CD4-positive, alpha-beta memory T cell (primary cell): ENCODE data around the gene PRKG1. TPM values are rescaled to one million over a fixed set of nuclear protein-coding genes. Genes with fewer than 3 reads are reported as not detected.

Experiments used
- CTCF ChIA-PET: fragments of 350-600 bp; sonication (Branson Sonifier 250); formaldehyde crosslinking; loops from one replicate; lab custom pipeline; 2021; ENCODE audit warnings: inconsistent platforms; ENCODE audit not compliant: partially characterized antibody; lab: Charles Lee
- POLR2A ChIA-PET: fragments of 350-600 bp; sonication (Branson Sonifier 250); formaldehyde crosslinking; loops from one replicate; lab custom pipeline; 2021; ENCODE audit not compliant: partially characterized antibody; lab: Charles Lee
- DNase-seq, 5 donors: peaks; one replicate each; pipeline versions ENCODE4 v3.0.0 to v3.0.0-alpha.2; 2020 to 2022; ENCODE audit warnings: mixed read lengths in 1 of 5
- H3K27ac ChIP-seq: one replicate; pipeline ENCODE4 v1.7.0; 2013; ENCODE audit warnings: low read depth, low read length
- H3K27me3 ChIP-seq: 2 replicates; pipeline ENCODE4 v1.7.0; 2013; ENCODE audit warnings: mild to moderate bottlenecking, low read length, moderate library complexity; ENCODE audit not compliant: insufficient read depth
- H3K36me3 ChIP-seq: 2 replicates; pipeline ENCODE4 v1.7.0; 2013; ENCODE audit warnings: mild to moderate bottlenecking, low read length, moderate library complexity; ENCODE audit not compliant: insufficient read depth
- H3K4me1 ChIP-seq: 2 replicates; pipeline ENCODE4 v1.7.0; 2013; ENCODE audit warnings: mild to moderate bottlenecking, low read length, moderate library complexity; ENCODE audit not compliant: insufficient read depth
- H3K4me3 ChIP-seq, 2 donors: one replicate each; pipeline ENCODE4 v1.7.0; 2013; ENCODE audit warnings: low read length in 2 of 2, mild to moderate bottlenecking in 1 of 2
- H3K9me3 ChIP-seq, 2 donors: one replicate each; pipeline ENCODE4 v1.7.0; 2013; ENCODE audit warnings: low read length in 2 of 2, control low read depth in 1 of 2; ENCODE audit not compliant: control insufficient read depth in 1 of 2
- H3K27ac Mint-ChIP-seq, 7 donors: one replicate each; pipeline ENCODE4 v1.8.0; 2020 to 2021; ENCODE audit warnings: mixed read lengths in 7 of 7, mild to moderate bottlenecking in 6 of 7, inconsistent platforms in 3 of 7, moderate library complexity in 3 of 7
- H3K27me3 Mint-ChIP-seq, 2 donors: one replicate each; pipeline ENCODE4 v1.8.0; 2020 to 2021; ENCODE audit warnings: mixed read lengths in 2 of 2
- H3K36me3 Mint-ChIP-seq, 2 donors: one replicate each; pipeline ENCODE4 v1.8.0; 2020 to 2021; ENCODE audit warnings: mixed read lengths in 2 of 2, inconsistent platforms in 1 of 2, mild to moderate bottlenecking in 1 of 2
- H3K4me1 Mint-ChIP-seq, 4 donors: one replicate each; pipeline ENCODE4 v1.8.0; 2020 to 2021; ENCODE audit warnings: mixed read lengths in 4 of 4, mild to moderate bottlenecking in 1 of 4
- H3K4me3 Mint-ChIP-seq, 8 donors: one replicate each; pipeline ENCODE4 v1.8.0; 2020 to 2021; ENCODE audit warnings: mixed read lengths in 8 of 8, mild to moderate bottlenecking in 7 of 8, moderate library complexity in 6 of 8, inconsistent platforms in 3 of 8
- H3K9me3 Mint-ChIP-seq, 8 donors: one replicate each; pipeline ENCODE4 v1.8.0; 2020 to 2021; ENCODE audit warnings: mixed read lengths in 8 of 8, mild to moderate bottlenecking in 5 of 8, inconsistent platforms in 3 of 8, moderate library complexity in 1 of 8
- intact Hi-C: fragments of 100-400 bp; cut with micrococcal nuclease; formaldehyde crosslinking; loops from one replicate; pipeline ENCODE4 v1.15.1; 2023
- polyA plus RNA-seq, 2 donors: library from polyadenylated mRNA; unstranded; fragments of 300-500 nt; fragmentation: Illumina TruSeq; gene quantifications; one replicate each; pipeline ENCODE4 v1.2.3, GENCODE V29; 2021
- total RNA-seq, 2 experiments: library from RNA; stranded (reverse); gene quantifications; one replicate each; pipeline ENCODE4 v1.2.3, GENCODE V29; 2021

Gene PRKG1
- total and polyA plus RNA-seq, 4 experiments from 2014 or later: 0.06 to 0.20 TPM; not detected in 2

- Mint-ChIP-seq H3K27me3 (peaks cover 2 to 4% of the 10 kb centered on the region in 2 donors), H3K36me3 (no peaks in the 10 kb centered on the region), H3K4me3 (no peak overlapping the region), H3K9me3 (peaks cover 0 to 2% (median 0%) of the 10 kb centered on the region in 8 donors), H3K27ac (no peak overlapping the region), H3K4me1 (no peaks in the 10 kb centered on the region)
- intact Hi-C loops: no loop called here
- ChIA-PET POLR2A (no interaction called here), CTCF (no interaction called here)
- Histone ChIP-seq H3K4me1 (no peaks in the 10 kb centered on the region), H3K36me3 (no peaks in the 10 kb centered on the region), H3K4me3 (no peak overlapping the region), H3K27ac (no peak overlapping the region), H3K9me3 (no peaks in the 10 kb centered on the region), H3K27me3 (no peaks in the 10 kb centered on the region)
- no peak for DNase-seq
Measured at GRCh38 chr10:51894771-51895578, 820.7 kb downstream of the PRKG1 start.

- no peaks in the 10 kb centered on the region for H3K4me1 ChIP-seq
- Mint-ChIP-seq H3K27me3 (peaks cover 2 to 4% of the 10 kb centered on the region in 2 donors), H3K4me1 (no peaks in the 10 kb centered on the region), H3K27ac (no peak overlapping the region), H3K4me3 (no peak overlapping the region), H3K9me3 (no peaks in the 10 kb centered on the region), H3K36me3 (no peaks in the 10 kb centered on the region)
- intact Hi-C loops: no loop called here
- no peak overlapping the region for H3K4me3 ChIP-seq
- POLR2A ChIA-PET: no interaction called here
- no peaks in the 10 kb centered on the region for H3K27me3 ChIP-seq
- H3K9me3 ChIP-seq: no peaks in the 10 kb centered on the region
- H3K36me3 ChIP-seq: no peaks in the 10 kb centered on the region
- H3K27ac ChIP-seq: no peak overlapping the region
- CTCF ChIA-PET: no interaction called here
- no peak for DNase-seq
Measured at GRCh38 chr10:51896849-51897248, 822.6 kb downstream of the PRKG1 start.

- POLR2A ChIA-PET: no interaction called here
- Mint-ChIP-seq H3K36me3 (no peaks in the 10 kb centered on the region), H3K9me3 (no peaks in the 10 kb centered on the region), H3K4me3 (no peak overlapping the region), H3K4me1 (no peaks in the 10 kb centered on the region), H3K27me3 (peaks cover 2 to 4% of the 10 kb centered on the region in 2 donors), H3K27ac (no peak overlapping the region)
- no peak for DNase-seq
- no peaks in the 10 kb centered on the region for H3K4me1 ChIP-seq
- H3K36me3 ChIP-seq: no peaks in the 10 kb centered on the region
- H3K9me3 ChIP-seq: no peaks in the 10 kb centered on the region
- H3K27me3 ChIP-seq: no peaks in the 10 kb centered on the region
- CTCF ChIA-PET: no interaction called here
- no peak overlapping the region for H3K27ac ChIP-seq
- no peak overlapping the region for H3K4me3 ChIP-seq
- intact Hi-C loops: no loop called here
Measured at GRCh38 chr10:51897560-51897959, 823.3 kb downstream of the PRKG1 start.

GRCh38 chr10:51900180-51900579 lies 825.9 kb downstream of the PRKG1 start:
- H3K36me3 ChIP-seq: no peaks in the 10 kb centered on the region
- Mint-ChIP-seq H3K27me3 (peaks cover 2 to 4% of the 10 kb centered on the region in 2 donors), H3K4me1 (no peaks in the 10 kb centered on the region), H3K4me3 (no peak overlapping the region), H3K9me3 (no peaks in the 10 kb centered on the region), H3K36me3 (no peaks in the 10 kb centered on the region), H3K27ac (no peak overlapping the region)
- H3K27ac ChIP-seq: no peak overlapping the region
- H3K4me1 ChIP-seq: no peaks in the 10 kb centered on the region
- no peaks in the 10 kb centered on the region for H3K9me3 ChIP-seq
- intact Hi-C loops: no loop called here
- no peaks in the 10 kb centered on the region for H3K27me3 ChIP-seq
- H3K4me3 ChIP-seq: no peak overlapping the region
- ChIA-PET CTCF (no interaction called here), POLR2A (no interaction called here)
- no peak for DNase-seq

- Mint-ChIP-seq H3K27ac (no peak overlapping the region), H3K36me3 (no peaks in the 10 kb centered on the region), H3K9me3 (no peaks in the 10 kb centered on the region), H3K4me1 (no peaks in the 10 kb centered on the region), H3K27me3 (peaks cover 2 to 4% of the 10 kb centered on the region in 2 donors), H3K4me3 (no peak overlapping the region)
- Histone ChIP-seq H3K9me3 (no peaks in the 10 kb centered on the region), H3K36me3 (no peaks in the 10 kb centered on the region), H3K4me3 (no peak overlapping the region), H3K27me3 (no peaks in the 10 kb centered on the region), H3K27ac (no peak overlapping the region), H3K4me1 (no peaks in the 10 kb centered on the region)
- intact Hi-C loops: no loop called here
- DNase-seq: no peak
- ChIA-PET CTCF (no interaction called here), POLR2A (no interaction called here)
Measured at GRCh38 chr10:51903675-51904074, 829.4 kb downstream of the PRKG1 start.

- intact Hi-C loops: no loop called here
- ChIA-PET CTCF (no interaction called here), POLR2A (no interaction called here)
- Mint-ChIP-seq H3K36me3 (no peaks in the 10 kb centered on the region), H3K9me3 (no peaks in the 10 kb centered on the region), H3K27ac (no peak overlapping the region), H3K4me3 (no peak overlapping the region), H3K4me1 (no peaks in the 10 kb centered on the region), H3K27me3 (peaks cover 0 to 1% of the 10 kb centered on the region in 2 donors)
- no peak for DNase-seq
- no peaks in the 10 kb centered on the region for H3K4me1 ChIP-seq
- H3K9me3 ChIP-seq: no peaks in the 10 kb centered on the region
- H3K36me3 ChIP-seq: no peaks in the 10 kb centered on the region
- H3K27ac ChIP-seq: no peak overlapping the region
- H3K27me3 ChIP-seq: no peaks in the 10 kb centered on the region
- no peak overlapping the region for H3K4me3 ChIP-seq
Measured at GRCh38 chr10:51905032-51905431, 830.7 kb downstream of the PRKG1 start.

GRCh38 chr10:51907361-51907760 lies 833.1 kb downstream of the PRKG1 start:
- H3K36me3 ChIP-seq: no peaks in the 10 kb centered on the region
- Mint-ChIP-seq H3K27ac (no peak overlapping the region), H3K27me3 (peaks cover 0 to 1% of the 10 kb centered on the region in 2 donors), H3K36me3 (no peaks in the 10 kb centered on the region), H3K4me1 (no peaks in the 10 kb centered on the region), H3K9me3 (peaks cover 0 to 2% (median 0%) of the 10 kb centered on the region in 8 donors), H3K4me3 (no peak overlapping the region)
- POLR2A ChIA-PET: no interaction called here
- H3K4me3 ChIP-seq: no peak overlapping the region
- CTCF ChIA-PET: no interaction called here
- H3K27ac ChIP-seq: no peak overlapping the region
- intact Hi-C loops: no loop called here
- H3K9me3 ChIP-seq: no peaks in the 10 kb centered on the region
- no peaks in the 10 kb centered on the region for H3K4me1 ChIP-seq
- DNase-seq: no peak
- H3K27me3 ChIP-seq: no peaks in the 10 kb centered on the region
